RCC 7860 (cell line): ENCODE data around the gene DNAJB13.
A peak's percentile ranks its signal among the peaks of the same experiment; 100 is the strongest.

Source experiments
- DNase-seq: peaks from one replicate; pipeline ENCODE4 v3.0.0-alpha.2; 2015; ENCODE audit warnings: low spot score
- FAIRE-seq: peaks from 2 replicates; lab custom pipeline; 2012; peaks lifted over from hg19 to GRCh38; lab: Jason Lieb, UNC

DNAJB13 gene

GRCh38 chr11:73949246-73949645 is 1.6 kb upstream of the DNAJB13 start:
- no peak for FAIRE-seq
- no peak for DNase-seq

DNA sequence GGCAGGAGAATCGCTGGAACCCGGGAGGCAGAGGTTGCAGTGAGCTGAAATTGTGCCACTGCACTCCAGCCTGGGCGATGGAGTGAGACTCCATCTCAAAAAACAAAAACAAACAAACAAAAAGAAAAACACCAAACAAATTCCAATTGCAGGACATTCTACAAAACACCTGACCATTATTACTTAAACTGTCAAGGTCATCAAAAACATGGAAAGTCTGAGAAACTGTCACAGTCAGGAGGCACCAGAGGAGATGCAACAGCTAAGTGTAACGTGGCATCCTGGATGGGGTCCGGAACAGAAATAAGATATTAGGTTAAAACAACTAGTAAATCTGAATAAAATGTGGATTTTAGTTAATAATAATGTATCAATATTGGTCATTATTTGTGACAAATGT is 914 bp upstream of the DNAJB13 start:
- FAIRE-seq (no peak), DNase-seq (no peak)

DNA sequence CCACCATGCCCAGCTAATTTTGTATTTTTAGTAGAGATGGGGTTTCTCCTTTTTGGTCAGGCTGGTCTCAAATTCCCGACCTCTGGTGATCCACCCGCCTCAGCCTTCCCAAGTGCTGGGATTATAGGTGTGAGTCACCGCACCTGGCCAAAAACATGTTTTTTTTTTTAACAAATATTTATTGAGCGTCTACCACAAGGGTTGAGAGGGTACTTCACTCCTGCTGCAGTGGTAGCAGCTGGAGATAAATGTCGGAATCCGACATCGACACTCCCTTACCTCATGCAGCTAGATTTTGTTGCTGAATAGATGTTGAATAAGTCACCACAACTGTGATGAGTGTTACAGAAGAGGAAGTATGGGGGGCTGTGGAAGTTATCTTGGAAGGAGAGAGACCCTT is 971 bp downstream of the DNAJB13 start:
- no peak for FAIRE-seq
- DNase-seq = no peak

- DNase-seq = no peak
- FAIRE-seq = no peak
These were observed 6.2 kb downstream of the DNAJB13 start for GRCh38 chr11:73956876-73957653.

- FAIRE-seq = no peak
These were observed 7.0 kb downstream of the DNAJB13 start for GRCh38 chr11:73957654-73958361.

GRCh38 chr11:73958521-73959141 is 7.8 kb downstream of the DNAJB13 start:
- DNase-seq = no peak
- FAIRE-seq = no peak

More at GRCh38 chr11:73957654-73958361, 7.0 kb downstream of the DNAJB13 start:
- DNase-seq = no peak

GRCh38 chr11:73961321-73961720 is 10.5 kb downstream of the DNAJB13 start:
- no peak for FAIRE-seq
- DNase-seq = peak; percentile 42

DNA sequence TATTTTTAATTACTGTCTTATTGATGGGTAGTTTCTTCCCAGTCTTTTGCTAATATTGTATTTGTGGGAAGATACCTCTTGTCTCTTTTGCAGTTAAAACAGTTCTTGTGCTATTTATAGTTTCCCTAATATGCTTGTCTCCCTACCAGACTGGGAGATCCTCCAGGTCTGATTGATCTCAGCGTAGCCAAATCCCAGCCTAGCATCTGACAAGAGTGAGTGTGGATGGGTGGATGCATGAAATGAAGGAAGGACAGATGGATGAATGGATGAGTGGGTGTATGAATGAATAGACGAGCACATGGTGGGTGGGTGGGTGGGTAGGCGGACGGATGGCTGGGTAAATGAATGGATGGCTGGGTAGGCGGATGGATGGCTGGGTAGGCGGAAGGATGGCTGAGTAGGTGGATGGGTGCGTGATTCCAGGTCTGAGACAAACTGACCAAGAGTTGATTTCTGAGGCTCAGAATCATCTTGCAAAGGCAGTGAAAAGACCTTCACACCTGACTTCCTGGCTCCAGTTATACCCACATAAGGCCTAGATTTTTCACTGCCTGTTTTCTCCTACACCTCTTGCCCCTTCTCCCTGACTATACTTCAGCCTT is 11.4 kb downstream of the DNAJB13 start:
- FAIRE-seq = no peak

DNA sequence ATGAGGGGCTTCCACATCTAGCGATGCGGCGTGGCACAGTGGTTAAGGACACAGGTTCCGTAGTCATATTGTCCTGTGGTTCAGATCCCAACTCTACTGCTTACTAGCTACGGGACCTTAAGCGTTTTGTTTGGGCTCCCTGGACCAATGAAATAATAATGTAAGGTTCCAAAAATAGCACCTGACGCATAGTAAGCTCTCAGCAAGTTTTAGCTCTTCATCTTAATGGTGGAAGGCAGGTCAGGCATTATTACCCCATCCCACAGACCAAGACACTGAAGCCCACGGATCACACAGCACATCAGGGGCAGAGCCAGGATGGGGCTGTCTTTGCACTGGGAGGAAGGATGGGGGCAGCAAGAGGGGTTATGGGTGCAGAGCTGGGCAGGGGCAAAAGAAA is 13.0 kb downstream of the DNAJB13 start:
- FAIRE-seq (no peak), DNase-seq (no peak)

More for the DNA sequence above, 11.4 kb downstream of the DNAJB13 start:
- DNase-seq = no peak

DNA sequence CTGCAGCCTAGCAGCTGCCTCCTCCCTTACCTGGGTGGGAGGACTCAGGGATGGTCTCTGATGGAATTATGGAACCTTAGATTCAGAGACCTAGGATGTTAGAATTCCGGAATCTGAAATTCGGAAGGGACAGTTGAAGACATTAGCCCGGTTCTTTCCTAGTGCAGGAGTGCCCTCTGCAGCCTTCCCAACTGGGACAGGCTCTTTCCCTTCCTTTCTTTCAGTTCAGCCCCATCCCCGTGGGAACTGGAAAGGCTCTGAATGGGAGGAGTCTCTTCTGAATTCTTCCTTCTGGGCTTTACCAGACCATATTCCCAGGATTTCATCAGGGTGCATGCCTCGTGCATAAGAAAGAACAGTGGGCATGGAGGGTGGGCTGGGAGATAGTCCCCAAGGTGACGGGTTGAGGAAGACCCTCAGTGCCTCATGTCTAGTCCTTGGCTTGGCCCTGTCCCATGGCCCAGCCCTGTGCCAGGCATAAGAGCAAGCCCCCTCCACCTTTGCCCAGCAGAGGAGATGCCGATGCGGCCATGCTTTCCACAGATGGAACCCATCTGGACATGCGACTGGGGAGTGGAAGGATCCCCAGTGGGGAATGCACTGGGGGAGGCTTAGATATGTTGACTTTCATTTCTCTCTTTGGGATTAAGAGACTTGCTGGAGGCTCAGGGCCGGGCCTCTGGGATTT is 14.4 kb downstream of the DNAJB13 start:
- no peak for FAIRE-seq
- no peak for DNase-seq

DNA sequence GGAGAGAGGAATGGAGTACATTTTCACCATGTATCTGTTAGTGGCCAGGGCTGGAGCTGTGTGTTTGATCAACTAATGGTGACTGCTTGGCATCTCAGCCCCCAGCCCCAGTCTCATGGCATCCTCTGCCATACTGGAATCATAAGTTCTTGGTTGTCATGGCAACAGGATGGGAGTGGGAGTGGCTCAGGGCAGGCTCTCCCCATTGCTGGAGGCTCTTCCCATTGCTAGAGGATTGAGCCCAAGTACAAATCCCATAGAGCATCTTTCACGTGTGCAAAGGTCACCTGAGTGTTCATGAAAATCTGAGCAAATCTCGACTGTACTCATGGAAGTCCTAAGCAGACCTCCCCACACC is 14.9 kb downstream of the DNAJB13 start:
- FAIRE-seq = no peak
- no peak for DNase-seq

- no peak for FAIRE-seq
- no peak for DNase-seq
These were observed 17.6 kb downstream of the DNAJB13 start for GRCh38 chr11:73968356-73968966.

DNA sequence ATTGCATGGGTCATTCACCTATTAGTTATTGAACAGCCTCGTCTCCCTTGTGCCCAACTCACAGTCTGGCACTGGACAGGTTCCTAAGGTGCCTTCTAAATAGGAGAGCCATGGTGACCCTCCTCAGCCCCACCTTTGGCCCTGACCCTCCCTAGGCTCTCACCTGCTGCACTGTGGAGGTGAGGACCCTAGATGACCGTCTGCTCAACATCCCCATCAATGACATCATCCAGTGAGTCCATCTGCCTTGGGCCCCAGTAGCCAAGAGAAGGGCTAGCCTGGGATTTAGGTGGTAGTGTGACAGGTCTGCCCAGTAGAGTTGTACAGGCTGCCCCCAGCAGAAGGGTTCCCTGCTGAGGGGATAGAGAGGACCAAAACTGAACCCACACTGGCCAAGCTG is 18.3 kb downstream of the DNAJB13 start:
- FAIRE-seq (no peak), DNase-seq (no peak)

DNA sequence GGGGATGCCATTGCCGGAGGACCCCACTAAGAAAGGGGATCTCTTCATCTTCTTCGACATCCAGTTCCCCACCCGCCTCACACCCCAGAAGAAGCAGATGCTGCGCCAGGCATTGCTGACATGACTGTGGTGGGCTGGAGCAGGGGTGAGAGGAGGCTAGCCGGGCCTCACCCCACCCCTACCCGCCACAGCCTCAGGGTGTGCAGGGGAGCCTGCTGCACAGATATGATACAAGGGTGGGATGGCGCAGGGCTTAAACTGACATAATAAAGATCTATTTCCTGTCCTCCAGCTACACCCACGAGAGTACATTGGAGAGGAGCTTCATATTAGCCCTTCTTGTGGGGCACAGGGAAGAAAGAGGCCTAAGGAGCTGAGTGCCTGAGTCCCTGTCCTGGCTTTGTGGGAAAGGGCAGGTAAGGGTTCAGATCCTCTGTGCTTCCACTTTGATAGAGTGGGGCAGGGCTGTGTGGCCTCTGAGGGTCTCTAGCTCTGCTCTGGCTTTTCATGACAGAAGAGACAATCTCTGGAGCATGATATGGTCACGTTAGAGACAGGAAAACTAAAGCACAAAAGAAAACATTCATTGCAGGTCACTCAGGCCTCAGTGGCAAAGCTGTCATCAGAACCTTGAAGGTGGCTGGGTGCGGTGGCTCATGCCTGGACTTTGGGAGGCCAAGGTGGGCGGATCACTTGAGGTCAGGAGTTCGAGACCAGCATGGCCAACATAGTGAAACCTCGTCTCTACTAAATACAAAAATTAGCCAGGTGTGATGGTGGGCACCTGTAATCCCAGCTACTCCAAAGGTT is 19.4 kb downstream of the DNAJB13 start:
- no peak for DNase-seq
- no peak for FAIRE-seq

DNA sequence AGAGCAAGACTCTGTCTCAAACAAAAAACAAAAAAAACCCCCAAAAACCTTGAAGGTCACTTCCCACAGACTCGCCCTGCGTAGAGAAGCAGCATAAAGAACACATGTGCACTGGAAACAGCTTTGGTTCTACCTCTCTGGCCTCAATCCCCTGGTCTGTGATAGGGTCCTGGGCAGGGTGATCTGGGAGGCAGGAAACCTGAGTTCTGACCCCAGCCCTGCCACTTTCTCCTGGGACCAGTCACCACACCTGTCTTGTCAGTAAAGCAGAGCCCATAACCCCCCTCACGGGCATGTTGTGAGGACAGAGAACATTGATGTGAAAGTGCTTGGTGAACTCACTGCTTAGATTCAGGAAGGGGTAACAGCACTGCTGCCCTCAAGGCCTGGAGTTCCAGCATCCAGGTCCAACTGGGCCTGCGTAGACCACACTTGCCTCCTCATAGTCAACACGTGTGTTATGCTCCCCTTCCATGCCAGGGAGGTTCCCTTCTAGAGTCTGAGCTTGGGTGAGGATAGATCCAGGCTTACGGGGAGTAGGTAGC is 20.4 kb downstream of the DNAJB13 start:
- DNase-seq (no peak), FAIRE-seq (no peak)

- DNase-seq (no peak), FAIRE-seq (no peak)
These were observed 21.4 kb downstream of the DNAJB13 start for GRCh38 chr11:73972187-73972586.

GRCh38 chr11:73972620-73973449 is 22.0 kb downstream of the DNAJB13 start:
- FAIRE-seq = no peak
- DNase-seq = no peak

DNA sequence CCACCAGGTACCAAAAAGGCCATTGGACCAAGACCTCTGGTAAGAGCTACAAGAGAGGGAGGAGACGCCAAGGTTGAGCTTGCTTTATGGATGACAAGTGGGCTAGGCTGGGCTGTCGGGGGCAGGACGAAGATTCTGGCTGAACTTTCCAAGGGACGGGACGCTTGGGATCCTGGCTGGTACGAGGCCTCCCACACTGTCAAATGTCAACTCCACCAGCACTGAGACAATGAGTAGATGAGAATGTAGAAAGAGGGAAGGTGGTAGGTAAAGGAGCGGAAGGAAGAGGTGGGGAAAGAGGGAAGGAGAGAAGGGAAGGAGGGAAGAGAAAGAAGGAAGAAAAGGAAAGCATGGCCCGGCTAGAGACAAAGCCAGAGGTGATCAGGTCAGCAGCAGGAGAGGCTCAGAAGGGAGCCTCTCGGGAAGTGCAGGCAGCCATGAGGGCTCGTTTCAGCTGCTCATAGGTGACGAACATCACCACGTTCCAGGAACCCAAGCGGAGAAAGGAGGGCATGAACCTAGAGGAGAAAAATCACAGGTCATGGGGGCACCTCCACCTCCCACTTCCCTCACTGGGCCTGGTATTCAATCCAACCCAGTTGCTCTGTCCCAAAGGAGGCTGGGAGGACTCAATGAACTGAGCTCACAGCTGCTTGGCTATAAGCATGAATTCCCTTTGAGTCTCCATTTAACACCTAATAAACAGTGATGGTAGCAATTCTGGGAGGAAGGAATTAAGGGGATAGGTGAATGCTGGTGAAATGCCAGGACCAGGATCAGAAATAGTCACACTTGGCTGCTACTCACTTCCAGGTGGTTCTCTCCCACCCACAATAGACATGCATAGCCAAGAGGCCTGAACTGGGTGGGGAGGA is 24.0 kb downstream of the DNAJB13 start:
- no peak for FAIRE-seq
- no peak for DNase-seq
